ENCODE data around the gene XXYLT1. TPM values are rescaled to one million over a fixed set of nuclear protein-coding genes. Genes with fewer than 3 reads are reported as not detected.

The XXYLT1 gene
- total and polyA plus RNA-seq, 10 of the 15 experiments (the other 5 are each of a cell fraction or from before 2014, with no cell fraction given) = 1.2 to 14.2 (median 9.3) TPM

- POLR2A ChIA-PET = interaction anchor here (0.7 to 1.0 kb wide), 2 partner anchors 175 to 593 kb away, joined by 3 to 5 read pairs; partner anchors contain the start of gene LSG1
- H3K4me2 ChIP-seq (ENCODE audit: control insufficient read depth, insufficient read depth) = no peak overlapping the region
- in situ Hi-C loops (cut with MboI) = loop anchor here (5.0 kb wide), 1 partner anchor 593 kb away; the partner anchor contains the start of gene LSG1
- H3K27ac ChIP-seq (ENCODE audit: control insufficient read depth, insufficient read depth) = no peak overlapping the region
- TF ChIP-seq ZNF274 (IDR thresholded peaks at IDR 0.05; ENCODE audit: insufficient read depth, insufficient read length) (no peak), BMI1 (IDR thresholded peaks at IDR 0.05; ENCODE audit: borderline replicate concordance) (no peak), RELA (IDR thresholded peaks at IDR 0.05; ENCODE audit: borderline replicate concordance, partially characterized antibody) (no peak), MTA2 (IDR thresholded peaks at IDR 0.05; ENCODE audit: low read depth) (no peak)
- no peak overlapping the region for H3K4me3 ChIP-seq
- FAIRE-seq (peak; percentile 13), ATAC-seq (no peak), DNase-seq (ENCODE audit: low read depth, low spot score) (no peak)
- intact Hi-C loops (cut with micrococcal nuclease; ENCODE audit: unreplicated experiment) = loop anchor here (10.0 kb wide), 1 partner anchor 931 kb away; no protein-coding TSS in a partner anchor
- no peak overlapping the region for H2AFZ ChIP-seq (ENCODE audit: control insufficient read depth, low read depth, low read length)
- CTCF ChIA-PET = interaction anchor here (1.0 to 2.5 kb wide), 5 partner anchors 8 to 593 kb away, joined by 3 to 10 read pairs (median 3); partner anchors contain the start of gene LSG1
- H3K9ac ChIP-seq (ENCODE audit: control insufficient read depth, insufficient read depth, low read length) = no peak overlapping the region
- H3K27me3 ChIP-seq (replicated peaks in 1 of 2; ENCODE audit: control insufficient read depth in 2 of 2, insufficient read depth in 2 of 2, low read length in 1 of 2) = no peaks in the 10 kb centered on the region
- BruUV-seq (replicated peaks) = no TSS peak
- H4K20me1 ChIP-seq (ENCODE audit: control insufficient read depth, insufficient read depth) = no peaks in the 10 kb centered on the region
- RAD21 ChIA-PET (ENCODE audit: unreplicated experiment) = interaction anchor here (2.0 to 5.2 kb wide), 2 partner anchors 10 to 582 kb away, joined by 5 to 41 read pairs; no protein-coding TSS in a partner anchor
- H3K4me1 ChIP-seq (ENCODE audit: control insufficient read depth, insufficient read depth, low read length) = peaks cover 13% of the 10 kb centered on the region
- no peaks in the 10 kb centered on the region for H3K9me3 ChIP-seq (replicated peaks; ENCODE audit: control insufficient read depth, insufficient read depth, low read length)
- WGBS (ENCODE audit: insufficient coverage, insufficient replicate concordance, low lambda C conversion rate, missing lambda C conversion rate) = 89% methylated on average over 13 of the region's 13 CpGs
- SMC1A ChIA-PET (ENCODE audit: uncharacterized antibody, unreplicated experiment) = interaction anchor here (0.6 to 1.6 kb wide), 2 partner anchors 212 to 593 kb away, joined by 3 read pairs; partner anchors contain the start of gene LSG1
- peaks cover 9% of the 10 kb centered on the region for H3K79me2 ChIP-seq (ENCODE audit: control insufficient read depth, insufficient read depth, low read length)
- H3K36me3 ChIP-seq (ENCODE audit: control insufficient read depth in 2 of 2, insufficient read depth in 2 of 2, low read length in 1 of 2) = no peaks in the 10 kb centered on the region
Measured at GRCh38 chr3:195265363-195265976, 5.5 kb downstream of the XXYLT1 start.

GRCh38 chr3:195263925-195264600 lies 6.9 kb downstream of the XXYLT1 start:
- FAIRE-seq = no peak
- intact Hi-C loops (cut with micrococcal nuclease; ENCODE audit: unreplicated experiment) = loop anchor here (10.0 kb wide), 1 partner anchor 929 kb away; no protein-coding TSS in a partner anchor
- SMC1A ChIA-PET (ENCODE audit: uncharacterized antibody, unreplicated experiment) = interaction anchor here (0.7 to 1.9 kb wide), 2 partner anchors 581 to 592 kb away, joined by 3 to 10 read pairs; partner anchors contain the start of gene LSG1

More at GRCh38 chr3:195263925-195264600, 6.9 kb downstream of the XXYLT1 start:
- TF ChIP-seq YBX1 (IDR thresholded peaks at IDR 0.05) (no peak), SPI1 (IDR thresholded peaks at IDR 0.05; ENCODE audit: borderline replicate concordance, insufficient read depth, low read depth, low read length) (peak; percentile 27; the same call in 1 of the 2 replicates)
- ChIA-PET POLR2A (no interaction called here), CTCF (interaction anchor here (0.7 to 3.9 kb wide), 4 partner anchors 6 to 595 kb away, joined by 3 to 47 read pairs (median 24); partner anchors contain the start of gene XXYLT1), RAD21 (ENCODE audit: unreplicated experiment) (interaction anchor here (5.2 kb wide), 1 partner anchor 581 kb away, joined by 41 read pairs; no protein-coding TSS in a partner anchor)
- H3K9ac ChIP-seq (ENCODE audit: control insufficient read depth, insufficient read depth, low read length) = no peak overlapping the region
- no peak overlapping the region for H3K4me3 ChIP-seq
- in situ Hi-C loops (cut with MboI) = no loop called here
- H3K79me2 ChIP-seq (ENCODE audit: control insufficient read depth, insufficient read depth, low read length) = peaks cover 10% of the 10 kb centered on the region
- H3K4me2 ChIP-seq (ENCODE audit: control insufficient read depth, insufficient read depth) = no peak overlapping the region
- H4K20me1 ChIP-seq (ENCODE audit: control insufficient read depth, insufficient read depth) = no peaks in the 10 kb centered on the region
- no peaks in the 10 kb centered on the region for H3K27me3 ChIP-seq (replicated peaks in 1 of 2; ENCODE audit: control insufficient read depth in 2 of 2, insufficient read depth in 2 of 2, low read length in 1 of 2)
- BruUV-seq (replicated peaks) = no TSS peak
- H3K4me1 ChIP-seq (ENCODE audit: control insufficient read depth, insufficient read depth, low read length) = peaks cover 14% of the 10 kb centered on the region
- no peaks in the 10 kb centered on the region for H3K9me3 ChIP-seq (replicated peaks; ENCODE audit: control insufficient read depth, insufficient read depth, low read length)
- 95% methylated on average over 10 of the region's 10 CpGs for WGBS (ENCODE audit: insufficient coverage, insufficient replicate concordance, low lambda C conversion rate, missing lambda C conversion rate)
- no peak for DNase-seq (ENCODE audit: low read depth, low spot score)
- no peaks in the 10 kb centered on the region for H3K36me3 ChIP-seq (ENCODE audit: control insufficient read depth in 2 of 2, insufficient read depth in 2 of 2, low read length in 1 of 2)
- H3K27ac ChIP-seq (ENCODE audit: control insufficient read depth, insufficient read depth) = no peak overlapping the region
- no peak for ATAC-seq
- no peak overlapping the region for H2AFZ ChIP-seq (ENCODE audit: control insufficient read depth, low read depth, low read length)
